Measurements from ENCODE around the gene CLEC16A. TPM values are rescaled to one million over a fixed set of nuclear protein-coding genes. Genes with fewer than 3 reads are reported as not detected.

Gene CLEC16A, protein sequence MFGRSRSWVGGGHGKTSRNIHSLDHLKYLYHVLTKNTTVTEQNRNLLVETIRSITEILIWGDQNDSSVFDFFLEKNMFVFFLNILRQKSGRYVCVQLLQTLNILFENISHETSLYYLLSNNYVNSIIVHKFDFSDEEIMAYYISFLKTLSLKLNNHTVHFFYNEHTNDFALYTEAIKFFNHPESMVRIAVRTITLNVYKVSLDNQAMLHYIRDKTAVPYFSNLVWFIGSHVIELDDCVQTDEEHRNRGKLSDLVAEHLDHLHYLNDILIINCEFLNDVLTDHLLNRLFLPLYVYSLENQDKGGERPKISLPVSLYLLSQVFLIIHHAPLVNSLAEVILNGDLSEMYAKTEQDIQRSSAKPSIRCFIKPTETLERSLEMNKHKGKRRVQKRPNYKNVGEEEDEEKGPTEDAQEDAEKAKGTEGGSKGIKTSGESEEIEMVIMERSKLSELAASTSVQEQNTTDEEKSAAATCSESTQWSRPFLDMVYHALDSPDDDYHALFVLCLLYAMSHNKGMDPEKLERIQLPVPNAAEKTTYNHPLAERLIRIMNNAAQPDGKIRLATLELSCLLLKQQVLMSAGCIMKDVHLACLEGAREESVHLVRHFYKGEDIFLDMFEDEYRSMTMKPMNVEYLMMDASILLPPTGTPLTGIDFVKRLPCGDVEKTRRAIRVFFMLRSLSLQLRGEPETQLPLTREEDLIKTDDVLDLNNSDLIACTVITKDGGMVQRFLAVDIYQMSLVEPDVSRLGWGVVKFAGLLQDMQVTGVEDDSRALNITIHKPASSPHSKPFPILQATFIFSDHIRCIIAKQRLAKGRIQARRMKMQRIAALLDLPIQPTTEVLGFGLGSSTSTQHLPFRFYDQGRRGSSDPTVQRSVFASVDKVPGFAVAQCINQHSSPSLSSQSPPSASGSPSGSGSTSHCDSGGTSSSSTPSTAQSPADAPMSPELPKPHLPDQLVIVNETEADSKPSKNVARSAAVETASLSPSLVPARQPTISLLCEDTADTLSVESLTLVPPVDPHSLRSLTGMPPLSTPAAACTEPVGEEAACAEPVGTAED
- total RNA-seq: 10 to 100 TPM; 24.5 to 33.0 (median 29.3) TPM

DNA sequence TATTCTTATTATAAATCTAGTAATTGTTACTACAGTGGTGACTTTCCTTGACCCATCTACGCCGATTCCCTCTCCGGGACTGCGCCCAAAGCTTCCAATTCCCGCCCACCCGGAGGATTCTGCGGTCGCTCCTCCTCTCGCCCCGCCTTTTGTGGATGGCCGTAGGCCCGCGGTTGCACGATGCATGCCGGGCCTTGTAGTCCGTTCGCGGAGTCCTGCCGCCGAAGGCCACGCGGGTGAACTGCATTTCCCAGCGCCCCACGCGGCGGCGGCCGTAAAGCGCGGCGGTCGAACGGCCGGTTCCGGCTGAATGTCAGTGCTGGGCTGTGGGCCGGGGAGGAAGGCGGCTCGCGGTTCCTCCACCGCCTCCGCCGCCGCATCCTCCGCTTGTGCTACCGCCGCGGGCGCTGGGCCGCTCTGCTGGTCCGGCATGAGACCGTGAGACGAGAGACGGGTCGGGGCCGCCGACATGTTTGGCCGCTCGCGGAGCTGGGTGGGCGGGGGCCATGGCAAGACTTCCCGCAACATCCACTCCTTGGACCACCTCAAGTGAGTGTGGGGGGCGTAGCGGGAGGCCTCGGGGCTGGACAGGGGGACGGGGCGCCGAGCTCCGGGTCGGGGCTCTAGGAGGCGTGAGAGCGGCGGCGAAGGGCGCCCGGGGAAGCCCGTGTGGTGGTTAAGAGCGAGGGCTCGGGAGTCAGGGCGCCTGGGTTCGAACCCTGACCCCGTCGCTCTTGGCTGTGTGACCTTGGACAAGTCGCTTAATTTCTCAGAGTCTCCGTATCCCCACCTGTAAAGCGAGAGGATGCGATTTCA, at the start of gene CLEC16A:
Gene CLEC16A, plus strand, starts transcription at position 316 of the 816 bp plus-strand sequence. Its CDS starts 154 bp downstream, at position 470.
- no peaks in the 10 kb centered on the region for H3K9me3 ChIP-seq
- peaks cover 52 to 57% of the 10 kb centered on the region in 2 donors for H3K4me1 ChIP-seq
- intact Hi-C loops (cut with DNase I; ENCODE audit: low total_unique reads): loop anchor here (5.0 to 10.0 kb wide), 6 partner anchors 403 to 970 kb away; partner anchors contain the start of genes GSPT1 and RMI2
- H3K36me3 ChIP-seq: no peaks in the 10 kb centered on the region
- TF ChIP-seq POLR2A (IDR thresholded peaks at IDR 0.05): peak; percentile 93 to 95
- TF ChIP-seq, protein P1, sequence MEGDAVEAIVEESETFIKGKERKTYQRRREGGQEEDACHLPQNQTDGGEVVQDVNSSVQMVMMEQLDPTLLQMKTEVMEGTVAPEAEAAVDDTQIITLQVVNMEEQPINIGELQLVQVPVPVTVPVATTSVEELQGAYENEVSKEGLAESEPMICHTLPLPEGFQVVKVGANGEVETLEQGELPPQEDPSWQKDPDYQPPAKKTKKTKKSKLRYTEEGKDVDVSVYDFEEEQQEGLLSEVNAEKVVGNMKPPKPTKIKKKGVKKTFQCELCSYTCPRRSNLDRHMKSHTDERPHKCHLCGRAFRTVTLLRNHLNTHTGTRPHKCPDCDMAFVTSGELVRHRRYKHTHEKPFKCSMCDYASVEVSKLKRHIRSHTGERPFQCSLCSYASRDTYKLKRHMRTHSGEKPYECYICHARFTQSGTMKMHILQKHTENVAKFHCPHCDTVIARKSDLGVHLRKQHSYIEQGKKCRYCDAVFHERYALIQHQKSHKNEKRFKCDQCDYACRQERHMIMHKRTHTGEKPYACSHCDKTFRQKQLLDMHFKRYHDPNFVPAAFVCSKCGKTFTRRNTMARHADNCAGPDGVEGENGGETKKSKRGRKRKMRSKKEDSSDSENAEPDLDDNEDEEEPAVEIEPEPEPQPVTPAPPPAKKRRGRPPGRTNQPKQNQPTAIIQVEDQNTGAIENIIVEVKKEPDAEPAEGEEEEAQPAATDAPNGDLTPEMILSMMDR (IDR thresholded peaks at IDR 0.05 in 4 of 5, conservative IDR thresholded peaks at IDR 0.05 in 1 of 5): peak in 2 of 5 experiments; percentile 19 to 30
- H3K27me3 ChIP-seq: no peaks in the 10 kb centered on the region
- in situ Hi-C loops (cut with MboI; ENCODE audit: low sequenced_read_pairs in 4 of 4): no loop called here
- ATAC-seq (peak; percentile 50 to 66), DNase-seq (peak; percentile 96 to 97)
- H3K4me3 ChIP-seq: peak within 1 kb of the TSS; percentile 91 to 97 (median 92)
- peak within 1 kb of the TSS; percentile 91 to 96 (median 94) for H3K27ac ChIP-seq

DNA sequence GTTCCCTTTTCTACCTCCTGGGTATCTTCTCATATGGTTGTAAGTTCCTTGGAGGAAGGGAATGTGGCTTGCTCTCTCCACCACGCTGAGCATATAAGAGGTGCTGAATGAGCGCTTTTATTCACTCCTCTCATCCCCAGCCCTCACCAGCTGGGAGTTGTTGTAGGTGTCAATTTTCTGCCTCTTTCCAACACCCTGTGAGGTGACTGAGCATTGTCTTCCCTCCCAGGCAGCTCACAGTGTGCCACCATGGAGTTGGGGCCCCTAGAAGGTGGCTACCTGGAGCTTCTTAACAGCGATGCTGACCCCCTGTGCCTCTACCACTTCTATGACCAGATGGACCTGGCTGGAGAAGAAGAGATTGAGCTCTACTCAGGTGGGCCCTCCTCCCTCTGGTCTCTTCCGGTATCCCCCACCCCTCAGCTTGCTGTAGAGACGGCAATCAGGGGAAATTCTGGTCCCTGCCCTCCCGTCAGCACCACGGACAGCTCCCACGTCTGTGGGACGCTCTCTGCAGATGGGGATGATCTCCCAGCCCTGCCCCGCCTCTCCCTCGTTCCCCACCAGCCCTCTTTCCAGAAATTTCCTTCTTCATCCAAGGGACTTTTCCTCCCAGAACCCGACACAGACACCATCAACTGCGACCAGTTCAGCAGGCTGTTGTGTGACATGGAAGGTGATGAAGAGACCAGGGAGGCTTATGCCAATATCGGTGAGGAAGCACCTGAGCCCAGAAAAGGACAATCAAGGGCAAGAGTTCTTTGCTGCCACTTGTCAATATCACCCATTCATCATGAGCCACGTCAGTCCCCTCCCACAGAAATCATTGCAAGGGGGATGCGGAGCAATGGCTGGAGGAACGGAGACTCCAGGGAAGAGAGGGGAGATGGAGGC, 49.1 kb upstream of the CLEC16A start:
- DNase-seq (no peak), ATAC-seq (no peak)
- Histone ChIP-seq H3K4me1 (no peaks in the 10 kb centered on the region), H3K4me3 (no peak overlapping the region), H3K27me3 (no peaks in the 10 kb centered on the region), H3K9me3 (no peaks in the 10 kb centered on the region), H3K36me3 (no peaks in the 10 kb centered on the region), H3K27ac (no peak overlapping the region)
- intact Hi-C loops (cut with DNase I; ENCODE audit: low total_unique reads) (no loop called here), in situ Hi-C loops (cut with MboI; ENCODE audit: low sequenced_read_pairs in 4 of 4) (no loop called here)
- TF ChIP-seq, protein P1 (IDR thresholded peaks at IDR 0.05 in 4 of 5, conservative IDR thresholded peaks at IDR 0.05 in 1 of 5): no peak
- TF ChIP-seq POLR2A (IDR thresholded peaks at IDR 0.05): no peak

DNA sequence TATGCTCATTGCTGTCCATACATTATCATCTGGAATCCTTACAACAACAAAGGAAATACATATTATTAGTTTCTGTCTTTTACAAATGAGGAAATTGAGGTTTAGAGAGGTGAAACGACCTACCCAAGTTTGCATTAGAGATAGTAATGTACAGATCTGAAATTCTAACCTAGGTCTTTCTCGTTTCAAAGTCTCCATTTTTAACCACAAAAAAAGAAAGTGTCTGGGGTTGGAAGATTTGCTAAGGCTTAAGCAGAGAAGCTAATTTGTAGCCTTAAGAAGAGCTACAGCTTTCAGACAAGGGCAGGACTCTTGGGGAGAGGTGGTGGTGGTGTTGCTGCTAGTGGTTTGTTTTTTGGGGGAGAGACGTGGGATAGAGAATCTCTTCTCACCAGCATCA, 48.2 kb upstream of the CLEC16A start:
- H3K27me3 ChIP-seq: no peaks in the 10 kb centered on the region
- TF ChIP-seq POLR2A (IDR thresholded peaks at IDR 0.05): no peak
- TF ChIP-seq, protein P1 (IDR thresholded peaks at IDR 0.05 in 4 of 5, conservative IDR thresholded peaks at IDR 0.05 in 1 of 5): no peak
- DNase-seq (no peak), ATAC-seq (no peak)
- no peak overlapping the region for H3K4me3 ChIP-seq
- H3K4me1 ChIP-seq: no peaks in the 10 kb centered on the region
- H3K36me3 ChIP-seq: no peaks in the 10 kb centered on the region
- in situ Hi-C loops (cut with MboI; ENCODE audit: low sequenced_read_pairs in 4 of 4) (no loop called here), intact Hi-C loops (cut with DNase I; ENCODE audit: low total_unique reads) (no loop called here)
- no peaks in the 10 kb centered on the region for H3K9me3 ChIP-seq
- H3K27ac ChIP-seq: no peak overlapping the region
